PC-3 (cell line): ENCODE measurements around the gene C9orf57.

Experiments
- CTCF ChIP-seq: fragments of 300-600 bp; sonication (generic); conservative IDR thresholded peaks from 2 replicates; pipeline ENCODE4 v1.5.1; 2017; ENCODE audit warnings: antibody characterized with exemption, low read depth, mild to moderate bottlenecking, low read length
- EZH2 ChIP-seq: fragments of 300-600 bp; sonication (generic); IDR thresholded peaks from one replicate; pipeline ENCODE4 v1.6.1; 2017; ENCODE audit warnings: antibody characterized with exemption, mild to moderate bottlenecking, low read length; ENCODE audit not compliant: unreplicated experiment
- EZH2phosphoT487 ChIP-seq: fragments of 300-600 bp; sonication (generic); IDR thresholded peaks from 2 replicates; pipeline ENCODE4 v1.6.1; 2018; ENCODE audit warnings: mild to moderate bottlenecking, antibody characterized with exemption, low read length, borderline replicate concordance

- TF ChIP-seq EZH2phosphoT487 (no peak), CTCF (no peak), EZH2 (no peak)
These were observed 11.6 kb downstream of the C9orf57 start for GRCh38 chr9:72048850-72049249.
